ENCODE measurements around the gene GLUD1.

DNA sequence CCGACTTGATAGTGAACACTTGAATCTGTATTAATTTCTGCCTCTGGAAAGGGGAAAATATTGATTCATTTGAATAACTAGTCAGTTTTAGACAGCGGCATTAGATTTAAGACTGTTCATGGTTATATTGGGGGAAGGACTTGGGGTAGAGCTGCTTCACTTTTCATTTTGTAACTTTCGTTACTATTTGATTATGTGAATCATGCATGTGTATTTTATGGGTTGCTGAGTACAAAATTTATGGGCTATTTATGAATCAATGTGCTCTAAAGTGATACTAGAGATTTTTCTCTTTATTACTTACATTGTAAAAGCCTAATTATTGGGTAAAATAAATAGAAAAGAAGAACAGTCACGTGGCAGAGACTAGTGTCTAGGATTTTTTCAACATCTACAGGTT is 4.9 kb downstream of the GLUD1 start:
- TF ChIP-seq CTCF (IDR thresholded peaks at IDR 0.05) (no peak), POLR2A (IDR thresholded peaks at IDR 0.05; ENCODE audit: low read length) (no peak), HES2 (IDR thresholded peaks at IDR 0.05) (no peak), MAFK (IDR thresholded peaks at IDR 0.05; ENCODE audit: partially characterized antibody) (no peak), USF2 (IDR thresholded peaks at IDR 0.05) (no peak), KDM5A (IDR thresholded peaks at IDR 0.05) (no peak)
